Kidney capillary endothelial cell (primary cell): ENCODE measurements around the gene WDR86.

Experiments
- DNase-seq: peaks from one replicate; pipeline ENCODE4 v3.0.0-alpha.2; 2018; ENCODE audit warnings: low spot score

Gene WDR86

GRCh38 chr7:151378496-151379192 lies 31.2 kb downstream of the WDR86 start:
- DNase-seq = no peak

DNA sequence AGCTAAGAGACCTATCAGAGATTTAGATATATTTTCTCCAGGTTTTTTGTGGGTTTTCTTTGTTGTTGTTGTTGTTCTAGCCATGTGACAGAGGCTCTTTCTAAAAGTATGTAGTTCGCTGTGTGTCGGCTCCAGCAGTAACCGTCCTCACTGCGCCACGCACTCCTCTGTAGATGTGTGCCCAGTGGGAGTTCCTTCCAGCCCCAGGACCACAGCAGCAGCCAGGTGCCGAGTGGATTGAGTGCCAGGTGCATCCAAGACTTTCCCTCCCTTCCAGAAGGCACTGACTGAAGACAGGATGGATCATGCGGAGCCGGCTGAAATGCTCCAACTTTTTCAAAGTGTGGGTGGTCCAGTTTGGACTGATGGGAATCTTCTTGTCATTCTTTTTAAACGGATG lies 31.8 kb downstream of the WDR86 start:
- no peak for DNase-seq

DNA sequence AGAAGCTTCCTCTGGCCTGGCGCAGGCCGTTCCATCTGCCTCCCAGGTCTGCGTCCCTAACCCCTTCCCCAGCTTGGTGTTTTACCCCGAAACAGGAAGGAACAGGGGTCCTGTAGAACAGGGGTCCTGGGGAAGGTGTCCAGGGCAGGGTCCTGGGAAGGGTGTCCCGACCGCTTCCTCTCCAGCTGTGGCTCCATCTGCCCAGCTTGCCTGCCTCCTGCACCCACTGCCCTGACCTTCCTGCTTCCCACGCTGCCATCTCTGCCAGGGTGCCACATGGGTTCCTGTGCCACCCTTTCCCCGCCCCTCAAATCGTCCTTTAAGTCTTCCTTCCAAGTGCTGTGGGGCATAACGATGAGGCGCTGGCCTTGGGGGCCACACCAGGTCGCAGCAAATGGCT lies 32.4 kb downstream of the WDR86 start:
- DNase-seq = no peak

DNA sequence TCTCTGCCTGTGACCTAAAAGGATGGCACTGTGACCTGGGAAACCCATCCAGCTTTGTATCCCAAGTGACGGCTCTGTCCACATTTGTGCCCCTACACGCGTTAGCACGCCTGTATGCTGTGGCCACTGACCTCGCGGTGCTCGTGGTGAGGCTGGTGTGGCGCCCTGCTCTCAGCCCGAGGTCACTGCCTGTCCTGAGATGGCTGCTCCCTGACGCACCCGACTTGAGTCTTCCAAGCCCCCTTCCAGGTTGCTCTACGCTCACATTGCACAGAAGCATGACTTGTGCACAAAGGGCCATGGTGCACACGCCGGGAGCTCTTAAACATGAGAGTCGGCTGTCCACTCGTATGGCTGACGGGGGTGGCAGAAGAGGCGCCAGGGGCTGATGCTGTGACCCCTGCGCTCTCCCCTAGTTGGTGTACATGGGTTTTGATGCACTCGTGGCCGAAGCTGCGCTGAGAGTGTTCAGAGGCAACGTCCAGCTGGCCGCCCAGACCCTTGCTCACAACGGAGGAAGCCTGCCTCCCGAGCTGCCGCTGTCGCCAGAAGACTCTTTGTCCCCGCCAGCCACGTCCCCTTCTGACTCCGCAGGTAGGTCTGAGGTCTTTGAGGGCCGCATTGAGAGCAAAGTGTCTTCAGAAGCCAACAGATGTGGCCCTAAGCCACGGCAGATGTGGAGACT lies 33.5 kb downstream of the WDR86 start:
- no peak for DNase-seq

DNA sequence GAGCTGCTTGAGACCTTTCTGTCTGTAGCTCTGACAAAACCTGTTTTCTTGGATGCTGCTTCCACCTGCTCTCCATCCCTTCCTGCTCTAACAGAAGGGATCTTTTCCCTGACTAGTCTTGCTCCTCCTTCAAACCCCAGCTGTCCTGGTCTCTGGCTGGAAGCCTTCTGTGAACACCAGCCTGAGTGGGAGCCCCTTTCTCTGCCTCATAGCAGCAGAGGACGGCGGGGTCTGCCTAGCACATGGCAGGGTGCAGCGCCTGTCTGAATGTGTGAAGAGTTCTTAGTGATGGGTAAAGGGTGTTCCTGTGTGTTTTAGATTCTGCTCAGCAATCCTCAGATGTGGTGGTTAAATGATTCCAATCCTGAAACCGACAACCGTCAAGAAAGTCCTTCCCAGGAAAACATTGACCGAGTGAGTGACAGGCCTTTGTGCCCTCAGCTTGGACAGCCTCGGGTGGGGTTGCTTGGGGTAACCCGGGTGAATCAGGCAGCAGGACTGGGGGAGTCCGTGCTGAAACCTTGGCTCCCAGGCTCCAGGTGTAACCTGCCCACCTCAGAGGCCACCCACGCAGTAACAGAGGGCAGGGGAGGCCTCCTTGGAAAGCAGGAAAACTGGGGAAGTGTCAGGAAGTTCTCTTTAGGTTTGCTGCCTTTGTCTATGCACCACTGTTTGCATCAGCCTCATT lies 34.2 kb downstream of the WDR86 start:
- no peak for DNase-seq

DNA sequence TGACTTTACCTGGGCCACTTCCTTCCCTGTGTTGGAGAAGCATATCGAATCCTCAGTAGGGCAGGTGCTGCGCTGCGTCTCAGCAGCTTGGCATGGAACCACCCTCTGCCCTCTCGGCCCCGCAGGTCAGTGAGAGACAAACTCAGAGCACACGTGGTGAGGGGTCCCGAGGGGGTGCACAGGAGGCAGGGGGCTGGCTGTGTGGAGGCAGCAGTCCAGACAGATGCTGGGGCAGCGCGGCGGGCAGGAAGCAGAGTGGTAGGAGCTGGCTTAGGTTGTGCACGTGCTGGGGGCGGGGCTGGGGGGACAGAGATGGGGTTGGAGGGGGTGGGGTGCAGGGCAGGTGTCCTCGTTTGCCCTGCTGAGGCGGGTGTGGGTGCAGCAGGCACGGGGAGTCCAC lies 35.1 kb downstream of the WDR86 start:
- no peak for DNase-seq

DNA sequence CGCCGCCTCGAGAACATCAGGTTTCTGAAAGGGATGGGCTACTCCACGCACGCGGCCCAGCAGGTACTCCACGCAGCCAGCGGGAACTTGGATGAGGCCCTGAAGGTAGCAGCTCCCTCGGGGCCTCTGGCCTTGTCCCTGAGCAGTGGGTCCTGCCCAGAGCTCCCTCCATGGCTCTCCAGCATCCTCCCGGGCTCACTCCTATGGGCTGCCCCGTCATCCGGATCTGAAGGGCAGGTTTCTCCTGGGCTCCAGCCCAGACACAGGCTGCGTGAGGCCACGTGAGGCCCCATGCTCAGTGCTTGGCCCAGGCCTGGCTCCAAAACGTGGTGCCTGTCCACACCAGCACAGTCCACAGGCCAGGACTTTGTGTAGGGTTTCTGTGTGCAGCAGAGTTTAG lies 35.7 kb downstream of the WDR86 start:
- DNase-seq = no peak

- no peak for DNase-seq
Observed at GRCh38 chr7:151373599-151373998, 36.2 kb downstream of the WDR86 start.

- DNase-seq = no peak
Observed at GRCh38 chr7:151372612-151373265, 37.1 kb downstream of the WDR86 start.

GRCh38 chr7:151371266-151371665 lies 38.6 kb downstream of the WDR86 start:
- no peak for DNase-seq

GRCh38 chr7:151368136-151368571 lies 41.7 kb downstream of the WDR86 start:
- DNase-seq = peak; percentile 74

GRCh38 chr7:151367284-151367683 lies 42.6 kb downstream of the WDR86 start:
- DNase-seq = no peak

DNA sequence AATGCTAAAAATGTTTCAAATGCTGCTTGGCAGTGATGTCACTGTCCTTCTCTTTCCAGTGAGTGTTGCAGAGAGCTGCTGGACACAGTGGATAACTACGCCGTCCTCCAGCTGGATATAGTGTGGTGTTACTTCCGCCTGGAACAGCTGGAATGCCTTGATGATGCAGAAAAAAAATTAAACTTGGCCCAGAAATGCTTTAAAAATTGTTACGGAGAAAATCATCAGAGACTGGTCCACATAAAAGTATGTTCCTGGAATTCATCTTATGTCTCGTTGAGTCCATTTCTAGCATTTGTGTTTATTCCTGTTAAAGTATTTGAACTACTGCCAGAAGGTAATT lies 43.0 kb downstream of the WDR86 start:
- DNase-seq = no peak

- no peak for DNase-seq
Observed at GRCh38 chr7:151366166-151366879, 43.5 kb downstream of the WDR86 start.

DNA sequence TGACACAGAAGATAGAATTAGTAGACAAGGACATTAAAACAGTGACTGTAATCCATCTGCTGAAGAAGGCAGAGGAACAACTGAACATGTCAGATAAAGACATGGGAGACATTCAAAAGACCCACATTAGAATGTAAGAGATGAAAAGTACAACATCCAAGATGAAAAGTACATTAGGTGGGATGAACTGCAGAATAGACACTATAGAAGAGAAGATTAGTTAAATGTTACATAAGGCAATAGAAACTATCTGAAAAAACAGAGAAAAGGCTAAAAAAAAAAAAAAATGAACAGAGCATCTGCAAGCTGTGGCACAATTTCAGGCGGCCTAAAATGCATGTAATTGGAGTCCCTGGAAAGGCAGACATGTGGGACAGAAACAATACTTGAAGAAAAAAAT lies 46.7 kb downstream of the WDR86 start:
- no peak for DNase-seq

DNA sequence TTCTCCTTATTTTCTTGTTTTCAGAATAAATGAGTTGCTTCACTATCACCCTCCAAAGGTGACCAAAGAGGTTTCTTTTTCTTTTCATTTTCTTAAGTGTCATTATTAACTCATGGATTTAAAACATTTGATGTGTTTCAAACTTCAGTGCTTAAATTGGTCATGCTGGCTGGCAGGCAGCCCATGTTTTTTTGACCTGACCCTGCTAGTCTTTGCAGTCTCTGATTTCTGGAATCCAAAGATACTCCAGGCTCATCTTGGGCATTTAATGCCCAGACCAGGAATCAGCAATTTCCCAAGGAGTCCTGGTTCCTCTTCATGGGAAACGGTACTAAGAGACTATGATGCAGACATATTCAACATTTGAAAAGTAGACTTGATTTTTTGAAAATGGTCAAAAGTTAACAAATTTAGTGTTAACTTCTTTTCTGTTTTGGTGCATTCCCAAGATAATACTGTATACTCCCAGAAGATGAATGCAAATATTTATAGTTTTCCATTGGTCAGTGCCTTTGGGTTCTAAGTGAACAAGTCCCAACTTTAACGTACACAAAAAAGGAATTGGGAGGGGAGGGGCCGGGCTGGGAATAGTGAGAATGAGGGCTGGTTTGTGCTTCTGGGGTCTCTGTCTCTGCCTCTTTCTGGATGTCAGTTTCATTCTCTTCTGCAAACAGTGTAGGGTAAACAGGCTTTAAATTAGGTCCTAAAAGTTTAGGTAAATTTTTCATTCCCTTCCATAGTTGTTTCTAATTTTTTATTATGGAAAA lies 48.5 kb downstream of the WDR86 start:
- no peak for DNase-seq

DNA sequence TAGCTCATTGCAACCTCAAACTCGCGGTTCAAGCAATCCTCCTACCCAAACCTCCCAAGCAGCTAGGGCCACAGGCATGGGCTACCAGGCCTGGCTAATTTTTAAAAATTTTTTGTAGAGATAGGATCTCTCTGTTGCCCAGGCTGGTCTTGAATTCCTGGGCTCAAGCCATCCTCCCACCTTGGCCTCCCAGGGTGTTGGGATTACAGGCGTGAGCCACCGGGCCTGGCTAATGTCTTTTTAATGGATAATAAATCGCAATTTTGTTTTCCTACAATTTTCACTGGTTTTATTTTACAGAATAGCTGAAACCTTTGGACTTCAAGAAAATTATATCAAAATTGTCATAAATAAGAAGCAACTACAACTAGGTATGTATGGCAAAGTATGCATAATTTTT lies 57.3 kb downstream of the WDR86 start:
- DNase-seq = no peak

- no peak for DNase-seq
Observed at GRCh38 chr7:151351967-151352366, 57.9 kb downstream of the WDR86 start.

- no peak for DNase-seq
Observed at GRCh38 chr7:151351027-151351426, 58.8 kb downstream of the WDR86 start.

GRCh38 chr7:151349507-151349853 lies 60.4 kb downstream of the WDR86 start:
- DNase-seq = no peak

- no peak for DNase-seq
Observed at GRCh38 chr7:151348970-151349369, 60.9 kb downstream of the WDR86 start.

GRCh38 chr7:151347200-151347599 lies 62.6 kb downstream of the WDR86 start:
- no peak for DNase-seq
